Caco-2 (cell line): Measurements from ENCODE around the gene HBG1. TPM values are rescaled to one million over a fixed set of nuclear protein-coding genes. Genes with fewer than 3 reads are reported as not detected.

Experiments used
- BruUV-seq: library from RNA; stranded (reverse); fragments of 400-500 nt; replicated peaks from 2 replicates; lab custom pipeline; 2021; lab: Mats Ljungman, UMichigan
- CTCF ChIA-PET: fragments of 300-600 bp; sonication (Branson Sonifier 250); formaldehyde crosslinking; loops from one replicate; lab custom pipeline; 2022; ENCODE audit warnings: antibody characterized with exemption; lab: Charles Lee
- POLR2A ChIA-PET: fragments of 300-600 bp; sonication (Branson Sonifier 250); formaldehyde crosslinking; loops from one replicate; lab custom pipeline; 2022; ENCODE audit warnings: antibody characterized with exemption; lab: Charles Lee
- DNase-seq, 2 experiments: peaks; one replicate each; pipeline versions ENCODE4 v3.0.0 to v3.0.0-alpha.2; 2020 to 2022
- H3K27me3 ChIP-seq: replicated peaks from 2 replicates; pipeline ENCODE4 v1.6.0; 2011; ENCODE audit warnings: low read length; ENCODE audit not compliant: control insufficient read depth, insufficient read depth
- H3K36me3 ChIP-seq: 2 replicates; pipeline ENCODE4 v1.5.1; 2011; ENCODE audit warnings: low read length; ENCODE audit not compliant: control insufficient read depth, insufficient read depth
- H3K4me1 ChIP-seq: fragments of 250-450 bp; sonication (Bioruptor Pico); 2 replicates; pipeline ENCODE4 v1.5.1; 2020; ENCODE audit warnings: mild to moderate bottlenecking
- H3K4me3 ChIP-seq: 2 replicates; pipeline ENCODE4 v1.5.1; 2011; ENCODE audit warnings: low read depth, mild to moderate bottlenecking, control low read depth, low read length
- H3K9me3 ChIP-seq: fragments of 250-450 bp; sonication (Bioruptor Pico); 2 replicates; pipeline ENCODE4 v1.5.1; 2020; ENCODE audit warnings: mild to moderate bottlenecking, moderate library complexity
- H3K27ac Mint-ChIP-seq: one replicate; pipeline ENCODE4 v1.8.0; 2022; ENCODE audit warnings: mixed read lengths; ENCODE audit not compliant: unreplicated experiment
- H3K27me3 Mint-ChIP-seq: one replicate; pipeline ENCODE4 v1.8.0; 2022; ENCODE audit warnings: mixed read lengths; ENCODE audit not compliant: insufficient read depth, unreplicated experiment
- H3K36me3 Mint-ChIP-seq: one replicate; pipeline ENCODE4 v1.8.0; 2022; ENCODE audit warnings: mild to moderate bottlenecking, mixed read lengths; ENCODE audit not compliant: insufficient read depth, unreplicated experiment
- H3K4me1 Mint-ChIP-seq: one replicate; pipeline ENCODE4 v1.8.0; 2022; ENCODE audit warnings: low read depth, mixed read lengths; ENCODE audit not compliant: unreplicated experiment
- H3K4me3 Mint-ChIP-seq: one replicate; pipeline ENCODE4 v1.8.0; 2022; ENCODE audit warnings: mild to moderate bottlenecking, moderate library complexity, mixed read lengths; ENCODE audit not compliant: unreplicated experiment
- H3K9me3 Mint-ChIP-seq: one replicate; pipeline ENCODE4 v1.8.0; 2022; ENCODE audit warnings: mixed read lengths; ENCODE audit not compliant: unreplicated experiment
- intact Hi-C: fragments of 100-400 bp; cut with micrococcal nuclease; formaldehyde crosslinking; loops from one replicate; pipeline ENCODE4 v1.10.0; 2022; ENCODE audit not compliant: unreplicated experiment
- total RNA-seq: library from RNA; stranded (reverse); gene quantifications from 2 replicates; pipeline ENCODE4 v1.2.3, GENCODE V29; 2022
- TF ChIP-seq, protein P1 (sequence below), 2 experiments: fragments of 200-600 bp in 1 of 2; IDR thresholded peaks; 1 replicate in 1 of 2; 2 replicates in 1 of 2; pipeline versions ENCODE4 v1.5.1 to v1.8.0; 2011 to 2022; ENCODE audit warnings: antibody characterized with exemption in 1 of 2, control low read depth in 1 of 2, inconsistent platforms in 1 of 2, low read depth in 1 of 2, low read length in 1 of 2, mild to moderate bottlenecking in 1 of 2, moderate library complexity in 1 of 2; ENCODE audit not compliant: insufficient read depth in 1 of 2, severe bottlenecking in 1 of 2, unreplicated experiment in 1 of 2

Gene HBG1
- total RNA-seq, 1 experiment from 2014 or later, result not detected

DNA sequence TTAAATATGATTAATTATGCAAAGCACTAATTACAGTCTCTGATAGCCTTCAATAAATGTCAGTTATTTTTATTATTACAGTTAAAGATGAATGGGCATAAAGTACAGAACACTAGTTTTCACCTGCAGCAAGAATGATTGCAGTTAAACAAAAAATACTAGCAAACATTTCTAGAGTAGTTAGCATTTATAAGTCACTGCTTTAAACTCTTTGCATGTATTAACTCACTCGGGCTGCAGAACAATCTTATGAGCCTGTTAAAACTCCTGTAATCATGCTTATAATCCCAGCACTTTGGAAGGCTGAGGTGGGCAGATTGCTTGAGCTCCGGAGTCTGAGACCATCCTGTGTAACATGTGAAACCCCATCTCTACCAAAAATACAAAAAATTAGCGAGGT lies 37.2 kb upstream of the HBG1 start:
- Mint-ChIP-seq H3K4me1 (no peaks in the 10 kb centered on the region), H3K4me3 (no peak overlapping the region), H3K9me3 (no peaks in the 10 kb centered on the region), H3K36me3 (no peaks in the 10 kb centered on the region), H3K27ac (no peak overlapping the region), H3K27me3 (no peaks in the 10 kb centered on the region)
- Histone ChIP-seq H3K4me1 (no peaks in the 10 kb centered on the region), H3K36me3 (no peaks in the 10 kb centered on the region), H3K27me3 (no peaks in the 10 kb centered on the region), H3K4me3 (no peak overlapping the region), H3K9me3 (no peaks in the 10 kb centered on the region)
- intact Hi-C loops, result no loop called here
- BruUV-seq, result no TSS peak
- TF ChIP-seq, protein P1, sequence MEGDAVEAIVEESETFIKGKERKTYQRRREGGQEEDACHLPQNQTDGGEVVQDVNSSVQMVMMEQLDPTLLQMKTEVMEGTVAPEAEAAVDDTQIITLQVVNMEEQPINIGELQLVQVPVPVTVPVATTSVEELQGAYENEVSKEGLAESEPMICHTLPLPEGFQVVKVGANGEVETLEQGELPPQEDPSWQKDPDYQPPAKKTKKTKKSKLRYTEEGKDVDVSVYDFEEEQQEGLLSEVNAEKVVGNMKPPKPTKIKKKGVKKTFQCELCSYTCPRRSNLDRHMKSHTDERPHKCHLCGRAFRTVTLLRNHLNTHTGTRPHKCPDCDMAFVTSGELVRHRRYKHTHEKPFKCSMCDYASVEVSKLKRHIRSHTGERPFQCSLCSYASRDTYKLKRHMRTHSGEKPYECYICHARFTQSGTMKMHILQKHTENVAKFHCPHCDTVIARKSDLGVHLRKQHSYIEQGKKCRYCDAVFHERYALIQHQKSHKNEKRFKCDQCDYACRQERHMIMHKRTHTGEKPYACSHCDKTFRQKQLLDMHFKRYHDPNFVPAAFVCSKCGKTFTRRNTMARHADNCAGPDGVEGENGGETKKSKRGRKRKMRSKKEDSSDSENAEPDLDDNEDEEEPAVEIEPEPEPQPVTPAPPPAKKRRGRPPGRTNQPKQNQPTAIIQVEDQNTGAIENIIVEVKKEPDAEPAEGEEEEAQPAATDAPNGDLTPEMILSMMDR (IDR thresholded peaks at IDR 0.05; ENCODE audit: insufficient read depth in 1 of 2, low read depth in 1 of 2, low read length in 1 of 2, severe bottlenecking in 1 of 2, unreplicated experiment in 1 of 2), result no peak
- CTCF ChIA-PET, result no interaction called here
- POLR2A ChIA-PET, result no interaction called here
- no peak for DNase-seq

DNA sequence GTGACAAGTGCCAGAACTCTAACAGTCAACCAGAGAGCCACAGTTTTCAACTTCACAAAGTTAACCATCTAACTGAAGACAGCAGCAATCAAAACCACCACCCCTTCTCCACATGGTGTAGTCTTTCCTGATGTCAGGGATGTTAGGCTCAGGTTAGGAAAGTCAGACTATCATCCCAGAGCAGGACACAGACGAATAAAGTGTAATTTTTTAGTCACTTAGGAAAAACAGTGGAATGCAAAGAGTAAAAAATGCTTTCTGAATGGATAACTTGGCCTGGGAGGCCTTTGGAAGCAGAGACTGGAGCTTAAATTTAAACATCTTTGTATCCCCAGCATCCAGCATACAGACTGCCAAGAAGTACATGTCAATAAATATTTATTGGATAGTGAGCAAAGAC lies 36.7 kb upstream of the HBG1 start:
- ChIA-PET CTCF (no interaction called here), POLR2A (no interaction called here)
- intact Hi-C loops, result no loop called here
- no peaks in the 10 kb centered on the region for H3K36me3 ChIP-seq
- no peak for DNase-seq
- Mint-ChIP-seq H3K9me3 (no peaks in the 10 kb centered on the region), H3K4me3 (no peak overlapping the region), H3K27me3 (no peaks in the 10 kb centered on the region), H3K27ac (no peak overlapping the region), H3K36me3 (no peaks in the 10 kb centered on the region), H3K4me1 (no peaks in the 10 kb centered on the region)
- no peaks in the 10 kb centered on the region for H3K4me1 ChIP-seq
- H3K9me3 ChIP-seq, result no peaks in the 10 kb centered on the region
- TF ChIP-seq, protein P1 (IDR thresholded peaks at IDR 0.05; ENCODE audit: insufficient read depth in 1 of 2, low read depth in 1 of 2, low read length in 1 of 2, severe bottlenecking in 1 of 2, unreplicated experiment in 1 of 2), result no peak
- BruUV-seq, result no TSS peak
- no peaks in the 10 kb centered on the region for H3K27me3 ChIP-seq
- H3K4me3 ChIP-seq, result no peak overlapping the region

DNA sequence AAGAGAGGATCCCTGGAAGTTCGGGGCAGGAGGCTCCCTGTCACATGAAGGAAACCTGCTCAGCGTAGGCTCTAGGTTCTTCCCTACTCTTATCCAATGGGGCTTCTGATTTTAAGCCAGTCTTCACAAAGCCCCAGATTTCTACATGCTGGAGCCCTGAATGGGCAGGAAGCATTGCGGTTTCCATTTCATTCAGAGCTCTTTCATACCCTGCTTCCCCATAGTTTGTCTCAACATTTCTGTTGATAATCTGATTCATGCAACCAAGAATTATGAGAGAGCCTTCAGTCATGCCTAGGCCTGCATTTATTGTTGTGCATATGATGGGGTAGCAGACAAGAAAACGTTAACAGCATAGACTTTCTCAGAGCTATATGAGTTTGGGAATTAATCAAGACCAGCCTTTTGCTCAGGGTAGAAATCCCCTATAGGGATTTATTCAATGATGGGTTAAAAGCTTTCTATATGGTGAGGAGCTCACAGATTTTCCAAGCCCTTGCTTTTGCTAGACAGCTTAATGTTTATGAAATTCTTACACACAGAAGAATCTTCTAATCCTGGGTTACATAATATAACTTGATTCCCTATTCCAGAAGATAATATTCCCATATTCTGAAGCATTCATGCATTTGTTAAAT lies 36.2 kb upstream of the HBG1 start:
- Histone ChIP-seq H3K4me3 (no peak overlapping the region), H3K4me1 (no peaks in the 10 kb centered on the region), H3K9me3 (no peaks in the 10 kb centered on the region), H3K36me3 (no peaks in the 10 kb centered on the region), H3K27me3 (no peaks in the 10 kb centered on the region)
- intact Hi-C loops, result no loop called here
- TF ChIP-seq, protein P1 (IDR thresholded peaks at IDR 0.05; ENCODE audit: insufficient read depth in 1 of 2, low read depth in 1 of 2, low read length in 1 of 2, severe bottlenecking in 1 of 2, unreplicated experiment in 1 of 2), result no peak
- H3K36me3 Mint-ChIP-seq, result no peaks in the 10 kb centered on the region
- no peak for DNase-seq
- peaks cover 2% of the 10 kb centered on the region for H3K4me1 Mint-ChIP-seq
- CTCF ChIA-PET, result no interaction called here
- no peaks in the 10 kb centered on the region for H3K9me3 Mint-ChIP-seq
- POLR2A ChIA-PET, result no interaction called here
- H3K4me3 Mint-ChIP-seq, result no peak overlapping the region
- no peak overlapping the region for H3K27ac Mint-ChIP-seq
- BruUV-seq, result no TSS peak
- H3K27me3 Mint-ChIP-seq, result no peaks in the 10 kb centered on the region
